22Rv1 (cell line): Measurements from ENCODE around the gene NEB.

Source experiments
- CTCF ChIP-seq: fragments of 450-650 bp; IDR thresholded peaks from 2 replicates; pipeline ENCODE4 v1.5.1; 2017; ENCODE audit warnings: mild to moderate bottlenecking
- ZFX ChIP-seq: fragments of 450-650 bp; IDR thresholded peaks from 2 replicates; pipeline ENCODE4 v1.6.1; 2017; ENCODE audit warnings: antibody characterized with exemption, borderline replicate concordance

GRCh38 chr2:151551556-151551955 is 182.7 kb downstream of the NEB start:
- TF ChIP-seq CTCF (no peak), ZFX (no peak)
